ENCODE results near the gene GAPVD1. TPM values are rescaled to one million over a fixed set of nuclear protein-coding genes. Genes with fewer than 3 reads are reported as not detected.
"Not testable (repeated sequence)": the region's sequence is repeated elsewhere in the genome, so short reads cannot be mapped to it uniquely, and the experiment has no call there.

Gene GAPVD1
- total RNA-seq, 1 donor from 2014 or later, result 54.8 TPM

- no peaks in the 10 kb centered on the region for H3K9me3 ChIP-seq
- no peak overlapping the region for H3K4me3 ChIP-seq
- TF ChIP-seq CTCF (IDR thresholded peaks at IDR 0.05), result no peak
- no peak for TF ChIP-seq POLR2A (IDR thresholded peaks at IDR 0.05)
- no peak for TF ChIP-seq POLR2AphosphoS5 (IDR thresholded peaks at IDR 0.05; ENCODE audit: insufficient read depth in 1 of 2, low read depth in 1 of 2)
- no peaks in the 10 kb centered on the region for H3K4me1 ChIP-seq
- H3K27ac ChIP-seq, result no peak overlapping the region
- intact Hi-C loops (cut with DNase I), result no loop called here
- H3K36me3 ChIP-seq, result peaks cover 9 to 72% of the 10 kb centered on the region in 2 donors
- no peak for DNase-seq (ENCODE audit: extremely low spot score in 2 of 2)
- no peaks in the 10 kb centered on the region for H3K27me3 ChIP-seq
Observed at GRCh38 chr9:125304273-125304672, 42.6 kb downstream of the GAPVD1 start.

GRCh38 chr9:125312411-125312810 is 50.8 kb downstream of the GAPVD1 start:
- Histone ChIP-seq H3K27ac (no peak overlapping the region), H3K9me3 (no peaks in the 10 kb centered on the region), H3K36me3 (peaks cover 3 to 81% of the 10 kb centered on the region in 2 donors), H3K4me1 (no peaks in the 10 kb centered on the region), H3K4me3 (no peak overlapping the region), H3K27me3 (no peaks in the 10 kb centered on the region)
- no peak for TF ChIP-seq CTCF (IDR thresholded peaks at IDR 0.05)
- no peak for TF ChIP-seq POLR2AphosphoS5 (IDR thresholded peaks at IDR 0.05; ENCODE audit: insufficient read depth in 1 of 2, low read depth in 1 of 2)
- intact Hi-C loops (cut with DNase I), result no loop called here
- DNase-seq (ENCODE audit: extremely low spot score in 2 of 2), result no peak

GRCh38 chr9:125316359-125316758 is 54.7 kb downstream of the GAPVD1 start:
- intact Hi-C loops (cut with DNase I), result not testable (repeated sequence)

GRCh38 chr9:125317704-125318103 is 56.1 kb downstream of the GAPVD1 start:
- H3K4me3 ChIP-seq, result no peak overlapping the region
- no peaks in the 10 kb centered on the region for H3K4me1 ChIP-seq
- intact Hi-C loops (cut with DNase I), result no loop called here
- no peak for DNase-seq (ENCODE audit: extremely low spot score in 2 of 2)
- H3K9me3 ChIP-seq, result no peaks in the 10 kb centered on the region
- no peaks in the 10 kb centered on the region for H3K27me3 ChIP-seq
- TF ChIP-seq CTCF (IDR thresholded peaks at IDR 0.05) (no peak), POLR2A (IDR thresholded peaks at IDR 0.05) (no peak), POLR2AphosphoS5 (IDR thresholded peaks at IDR 0.05; ENCODE audit: insufficient read depth in 1 of 2, low read depth in 1 of 2) (no peak)
- no peak overlapping the region for H3K27ac ChIP-seq
- peaks cover 3 to 80% of the 10 kb centered on the region in 2 donors for H3K36me3 ChIP-seq

More at GRCh38 chr9:125316359-125316758, 54.7 kb downstream of the GAPVD1 start:
- not testable (repeated sequence) for H3K9me3 ChIP-seq; H3K27ac ChIP-seq; H3K4me3 ChIP-seq; H3K27me3 ChIP-seq; DNase-seq (ENCODE audit: extremely low spot score in 2 of 2); H3K4me1 ChIP-seq
- peaks cover 3 to 81% of the 10 kb centered on the region in 2 donors for H3K36me3 ChIP-seq

GRCh38 chr9:125321496-125321895 is 59.9 kb downstream of the GAPVD1 start:
- TF ChIP-seq POLR2AphosphoS5 (IDR thresholded peaks at IDR 0.05; ENCODE audit: insufficient read depth in 1 of 2, low read depth in 1 of 2), result no peak
- TF ChIP-seq CTCF (IDR thresholded peaks at IDR 0.05), result no peak
- no peak for TF ChIP-seq POLR2A (IDR thresholded peaks at IDR 0.05)
- H3K27me3 ChIP-seq, result no peaks in the 10 kb centered on the region
- H3K4me1 ChIP-seq, result no peaks in the 10 kb centered on the region
- no peak for DNase-seq (ENCODE audit: extremely low spot score in 2 of 2)
- intact Hi-C loops (cut with DNase I), result no loop called here
- H3K9me3 ChIP-seq, result no peaks in the 10 kb centered on the region
- H3K36me3 ChIP-seq, result peaks cover 0 to 63% of the 10 kb centered on the region in 2 donors
- no peak overlapping the region for H3K27ac ChIP-seq
- no peak overlapping the region for H3K4me3 ChIP-seq

GRCh38 chr9:125323615-125324014 is 62.0 kb downstream of the GAPVD1 start:
- no peak overlapping the region for H3K27ac ChIP-seq
- TF ChIP-seq POLR2A (IDR thresholded peaks at IDR 0.05) (no peak), POLR2AphosphoS5 (IDR thresholded peaks at IDR 0.05; ENCODE audit: insufficient read depth in 1 of 2, low read depth in 1 of 2) (no peak), CTCF (IDR thresholded peaks at IDR 0.05) (no peak)
- no peaks in the 10 kb centered on the region for H3K27me3 ChIP-seq
- H3K9me3 ChIP-seq, result no peaks in the 10 kb centered on the region
- no peaks in the 10 kb centered on the region for H3K4me1 ChIP-seq
- H3K4me3 ChIP-seq, result no peak overlapping the region
- DNase-seq (ENCODE audit: extremely low spot score in 2 of 2), result no peak
- H3K36me3 ChIP-seq, result peaks cover 0 to 48% of the 10 kb centered on the region in 2 donors
- intact Hi-C loops (cut with DNase I), result no loop called here
